Measurements from ENCODE around the gene JAZF1. TPM values are rescaled to one million over a fixed set of nuclear protein-coding genes. Genes with fewer than 3 reads are reported as not detected.

The JAZF1 gene
- total and polyA plus RNA-seq, 2 of the 4 experiments (the other 2 are of a cell fraction), result 8.4 to 10.5 TPM

- H2BK120ac ChIP-seq (ENCODE audit: low read depth, low read length), result no peak overlapping the region
- no peak overlapping the region for H3K9ac ChIP-seq (ENCODE audit: low read depth, low read length)
- ChIA-PET CTCF (interaction anchor here (0.5 to 0.7 kb wide), 2 partner anchors 9 to 36 kb away, joined by 4 to 6 read pairs; no protein-coding TSS in a partner anchor), POLR2A (ENCODE audit: unreplicated experiment) (no interaction called here)
- intact Hi-C loops (cut with micrococcal nuclease), result no loop called here
- ATAC-seq (ENCODE audit: low read depth) (no peak), DNase-seq (no peak)
- no peak overlapping the region for H2BK20ac ChIP-seq (ENCODE audit: low read depth, low read length)
- H3K56ac ChIP-seq (ENCODE audit: extremely low read depth, insufficient read depth, low read length), result no peak overlapping the region
- no peak overlapping the region for H4K5ac ChIP-seq (ENCODE audit: low read depth, low read length)
- peaks cover 16% of the 10 kb centered on the region; the same call in 1 of the 2 replicates for H4K20me1 ChIP-seq (ENCODE audit: insufficient read depth, low read length)
- WGBS, 2 experiments (ENCODE audit: extremely low coverage in 2 of 2, insufficient read length in 1 of 2), result 95% methylated on average over 4 of the region's 10 CpGs; no CpG with 5 or more reads in 1 of the 2 experiments
- H3K4me1 ChIP-seq (ENCODE audit: control insufficient read depth, insufficient read depth, low read length), result peaks cover 12% of the 10 kb centered on the region
- H2AK9ac ChIP-seq (replicated peaks; ENCODE audit: low read depth, low read length, poor library complexity), result no peak overlapping the region
- no peaks in the 10 kb centered on the region for H3K27me3 ChIP-seq (ENCODE audit: control insufficient read depth, insufficient read depth, low read length)
- no peak overlapping the region for H4K8ac ChIP-seq (ENCODE audit: low read depth in 2 of 2, low read length in 2 of 2)
- H3K79me1 ChIP-seq (ENCODE audit: low read depth in 1 of 2, low read length in 2 of 2), result peaks cover 21 to 44% of the 10 kb centered on the region in 2 experiments
- H4K91ac ChIP-seq (ENCODE audit: insufficient read depth, low read depth, low read length), result no peak overlapping the region
- no TSS peak for BruUV-seq (replicated peaks)
- H3K18ac ChIP-seq (ENCODE audit: low read depth, low read length), result peak overlapping the region; percentile 36; the same call in 1 of the 2 replicates
- no peak overlapping the region for H3K4me3 ChIP-seq (ENCODE audit: insufficient read depth, low read depth, low read length)
- no peak overlapping the region for H3K4ac ChIP-seq (ENCODE audit: low read depth, low read length)
- no peak overlapping the region for H2AFZ ChIP-seq (replicated peaks; ENCODE audit: low read length, poor library complexity)
- H3K4me2 ChIP-seq (ENCODE audit: low read depth, low read length), result no peak overlapping the region
- in situ Hi-C loops (cut with MboI; ENCODE audit: low sequenced_read_pairs), result no loop called here
- no peak overlapping the region for H3K23ac ChIP-seq (ENCODE audit: low read depth, low read length)
- H3K9me3 ChIP-seq (ENCODE audit: control insufficient read depth, insufficient read depth, low read length), result no peaks in the 10 kb centered on the region
- no peak overlapping the region for H2BK15ac ChIP-seq (ENCODE audit: low read depth, low read length)
- dilution Hi-C loops (cut with HindIII; ENCODE audit: low sequenced_read_pairs, unreplicated experiment), result no loop called here
- H3K14ac ChIP-seq (replicated peaks; ENCODE audit: low read depth, low read length), result no peak overlapping the region
- H3K9me1 ChIP-seq (ENCODE audit: insufficient read depth, low read length), result peaks cover 22% of the 10 kb centered on the region
- peak overlapping the region; percentile 54; the same call in 1 of the 2 replicates for H2AK5ac ChIP-seq (ENCODE audit: low read depth, low read length)
- no peak overlapping the region for H3K27ac ChIP-seq (ENCODE audit: insufficient read depth, low read length)
- no peak overlapping the region for H2BK5ac ChIP-seq (ENCODE audit: low read depth, low read length, poor library complexity, severe bottlenecking)
- TF ChIP-seq ELK1 (IDR thresholded peaks at IDR 0.05; ENCODE audit: borderline replicate concordance, low read depth, low read length), result no peak
- no peak for TF ChIP-seq NFE2L2 (IDR thresholded peaks at IDR 0.05; ENCODE audit: low read depth, low read length)
- no peak for TF ChIP-seq MAZ (IDR thresholded peaks at IDR 0.05; ENCODE audit: borderline replicate concordance, low read depth, low read length)
- TF ChIP-seq POLR2A (IDR thresholded peaks at IDR 0.05; ENCODE audit: low read depth, low read length), result no peak
- no peak for TF ChIP-seq FOS (IDR thresholded peaks at IDR 0.05; ENCODE audit: low read depth, low read length)
- TF ChIP-seq CTCF (conservative IDR thresholded peaks at IDR 0.05; ENCODE audit: low read depth, low read length), result no peak
- TF ChIP-seq MAFK (IDR thresholded peaks at IDR 0.05; ENCODE audit: low read depth, low read length), result no peak
- no peak for TF ChIP-seq RFX5 (IDR thresholded peaks at IDR 0.05; ENCODE audit: low read depth, low read length)
- TF ChIP-seq RCOR1 (IDR thresholded peaks at IDR 0.05; ENCODE audit: insufficient replicate concordance, low read length), result no peak
- TF ChIP-seq BHLHE40 (IDR thresholded peaks at IDR 0.05; ENCODE audit: low read depth, low read length), result no peak
- TF ChIP-seq USF2 (IDR thresholded peaks at IDR 0.05; ENCODE audit: low read depth, low read length), result no peak
- TF ChIP-seq CEBPB (IDR thresholded peaks at IDR 0.05; ENCODE audit: low read depth, low read length), result no peak
- TF ChIP-seq RAD21 (IDR thresholded peaks at IDR 0.05; ENCODE audit: low read length), result no peak
- TF ChIP-seq MXI1 (IDR thresholded peaks at IDR 0.05; ENCODE audit: borderline replicate concordance, low read depth, low read length), result no peak
- TF ChIP-seq SMC3 (IDR thresholded peaks at IDR 0.05; ENCODE audit: low read depth, low read length), result no peak
- no peak for TF ChIP-seq CHD1 (IDR thresholded peaks at IDR 0.05; ENCODE audit: low read depth, low read length)
- H3K36me3 ChIP-seq (ENCODE audit: control insufficient read depth, insufficient read depth, low read length), result peaks cover 5% of the 10 kb centered on the region; the same call in 1 of the 2 replicates
These were observed 283.2 kb downstream of the JAZF1 start for GRCh38 chr7:27897441-27897847.

Data from IMR-90 (cell line).